Vagina (tissue), 2 donors: ENCODE measurements around the gene ACTL8. TPM values are rescaled to one million over a fixed set of nuclear protein-coding genes. Genes with fewer than 3 reads are reported as not detected.

Experiments
- DNase-seq, 2 donors: peaks; one replicate each; pipeline ENCODE4 v3.0.0-alpha.2; 2017; ENCODE audit errors: extremely low spot score in 2 of 2
- H3K27ac ChIP-seq: fragments of 200-600 bp; sonication (generic); one replicate; pipeline ENCODE4 v1.5.1; 2019
- H3K27me3 ChIP-seq: fragments of 200-600 bp; sonication (generic); one replicate; pipeline ENCODE4 v1.5.1; 2019
- H3K36me3 ChIP-seq, 2 donors: fragments of 200-600 bp; sonication (generic); one replicate each; pipeline ENCODE4 v1.5.1; 2017 to 2019
- H3K4me1 ChIP-seq: fragments of 200-600 bp; sonication (generic); one replicate; pipeline ENCODE4 v1.5.1; 2019
- H3K4me3 ChIP-seq, 2 donors: fragments of 200-600 bp; sonication (generic); 1 replicate in 1 of 2; 2 replicates in 1 of 2; pipeline ENCODE4 v1.5.1; 2016 to 2019
- H3K9me3 ChIP-seq: fragments of 200-600 bp; sonication (generic); one replicate; pipeline ENCODE4 v1.5.1; 2019
- POLR2A ChIP-seq, 2 donors: fragments of 450-650 bp; IDR thresholded peaks; one replicate each; pipeline ENCODE4 v1.6.1; 2017; ENCODE audit warnings: antibody characterized with exemption in 2 of 2, mild to moderate bottlenecking in 2 of 2, moderate library complexity in 2 of 2
- POLR2AphosphoS5 ChIP-seq, 2 donors: sonication (generic); formaldehyde crosslinking; IDR thresholded peaks; one replicate each; pipeline ENCODE4 v1.9.0; 2017; ENCODE audit warnings: antibody characterized with exemption in 2 of 2, mild to moderate bottlenecking in 2 of 2, low read depth in 1 of 2; ENCODE audit not compliant: insufficient read depth in 1 of 2
- intact Hi-C: fragments of 100-400 bp; cut with DNase I; formaldehyde crosslinking; loops from one replicate; pipeline ENCODE4 v1.15.1; 2023
- total RNA-seq: library from RNA; depleted of rRNA; stranded (reverse); fragments of >200 nt; gene quantifications from one replicate; pipeline ENCODE4 v1.2.3, GENCODE V29; 2016
- TF ChIP-seq, protein P1 (sequence below), 3 experiments: fragments of 450-650 bp in 2 of 3; fragments of 200-600 bp in 1 of 3; sonication (generic) in 1 of 3; IDR thresholded peaks; one replicate each; pipeline ENCODE4 v1.5.1; 2017 to 2019; ENCODE audit warnings: antibody characterized with exemption in 3 of 3, mild to moderate bottlenecking in 2 of 3, moderate library complexity in 2 of 3

The ACTL8 gene
- total RNA-seq, 1 donor from 2014 or later = not detected

DNA sequence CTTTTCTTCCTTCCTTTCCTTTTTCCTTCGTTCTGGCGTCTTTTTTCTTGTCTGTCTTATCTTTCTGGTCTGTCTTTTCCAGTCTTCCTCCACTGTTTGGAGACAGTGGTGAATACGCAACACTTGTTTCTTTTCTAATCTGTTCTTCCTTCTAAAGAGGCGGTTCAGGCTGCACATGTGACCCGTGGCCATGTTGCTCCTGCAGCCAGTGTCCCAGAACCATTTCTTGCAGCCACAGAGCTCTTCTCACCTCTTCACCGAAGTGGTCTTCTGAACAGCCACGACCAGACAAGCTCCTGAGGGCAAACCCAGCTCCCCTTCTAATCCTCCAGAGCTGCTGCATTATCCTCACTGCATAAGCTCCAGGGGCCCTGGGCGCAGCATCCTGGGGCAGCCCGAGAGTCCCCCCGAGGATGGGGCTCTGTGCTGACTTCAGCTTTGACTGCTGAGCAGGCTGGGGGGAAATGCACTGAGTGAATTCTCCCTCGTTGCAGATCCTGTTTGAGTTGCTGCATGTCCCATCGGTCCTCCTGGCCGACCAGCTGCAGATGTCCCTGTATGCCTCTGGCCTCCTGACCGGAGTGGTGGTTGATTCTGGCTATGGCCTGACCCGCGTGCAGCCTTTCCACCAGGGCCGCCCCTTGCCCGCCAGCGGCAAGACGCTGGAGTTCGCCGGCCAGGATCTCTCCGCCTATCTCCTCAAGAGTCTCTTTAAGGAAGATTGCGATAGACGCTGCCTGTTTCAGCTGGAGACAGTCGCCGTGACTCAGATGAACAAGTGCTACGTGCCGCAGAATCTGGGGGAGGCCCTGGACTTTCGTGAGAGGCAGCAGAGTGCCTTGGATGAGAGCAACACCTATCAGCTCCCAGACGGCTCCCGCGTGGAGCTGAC is 70.4 kb downstream of the ACTL8 start:
- no peak overlapping the region for H3K27ac ChIP-seq
- H3K27me3 ChIP-seq = no peaks in the 10 kb centered on the region
- intact Hi-C loops = loop anchor here (10.0 kb wide), 1 partner anchor 331 kb away; no protein-coding TSS in a partner anchor
- TF ChIP-seq, protein P1, sequence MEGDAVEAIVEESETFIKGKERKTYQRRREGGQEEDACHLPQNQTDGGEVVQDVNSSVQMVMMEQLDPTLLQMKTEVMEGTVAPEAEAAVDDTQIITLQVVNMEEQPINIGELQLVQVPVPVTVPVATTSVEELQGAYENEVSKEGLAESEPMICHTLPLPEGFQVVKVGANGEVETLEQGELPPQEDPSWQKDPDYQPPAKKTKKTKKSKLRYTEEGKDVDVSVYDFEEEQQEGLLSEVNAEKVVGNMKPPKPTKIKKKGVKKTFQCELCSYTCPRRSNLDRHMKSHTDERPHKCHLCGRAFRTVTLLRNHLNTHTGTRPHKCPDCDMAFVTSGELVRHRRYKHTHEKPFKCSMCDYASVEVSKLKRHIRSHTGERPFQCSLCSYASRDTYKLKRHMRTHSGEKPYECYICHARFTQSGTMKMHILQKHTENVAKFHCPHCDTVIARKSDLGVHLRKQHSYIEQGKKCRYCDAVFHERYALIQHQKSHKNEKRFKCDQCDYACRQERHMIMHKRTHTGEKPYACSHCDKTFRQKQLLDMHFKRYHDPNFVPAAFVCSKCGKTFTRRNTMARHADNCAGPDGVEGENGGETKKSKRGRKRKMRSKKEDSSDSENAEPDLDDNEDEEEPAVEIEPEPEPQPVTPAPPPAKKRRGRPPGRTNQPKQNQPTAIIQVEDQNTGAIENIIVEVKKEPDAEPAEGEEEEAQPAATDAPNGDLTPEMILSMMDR (IDR thresholded peaks at IDR 0.05) = no peak
- TF ChIP-seq POLR2AphosphoS5 (IDR thresholded peaks at IDR 0.05; ENCODE audit: insufficient read depth in 1 of 2, low read depth in 1 of 2) = no peak
- no peak for TF ChIP-seq POLR2A (IDR thresholded peaks at IDR 0.05)
- H3K36me3 ChIP-seq = no peaks in the 10 kb centered on the region
- no peaks in the 10 kb centered on the region for H3K9me3 ChIP-seq
- H3K4me3 ChIP-seq = no peak overlapping the region
- DNase-seq = peak in 1 of 2 donors; percentile 89
- H3K4me1 ChIP-seq = no peaks in the 10 kb centered on the region

DNA sequence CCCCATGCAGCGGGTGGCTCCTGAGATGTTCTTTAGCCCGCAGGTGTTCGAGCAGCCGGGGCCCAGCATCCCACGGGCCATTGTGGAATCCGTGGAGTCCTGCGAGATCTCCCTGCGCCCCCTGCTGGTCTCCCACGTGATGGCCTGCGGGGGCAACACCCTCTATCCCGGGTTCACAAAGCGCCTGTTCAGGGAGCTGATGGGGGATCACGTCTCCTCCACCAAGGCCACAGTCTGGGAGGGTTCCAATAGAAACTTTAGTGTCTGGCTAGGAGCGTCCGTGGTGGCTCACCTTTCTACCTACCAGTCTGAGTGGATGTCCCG is 71.0 kb downstream of the ACTL8 start:
- H3K4me1 ChIP-seq = no peaks in the 10 kb centered on the region
- no peaks in the 10 kb centered on the region for H3K9me3 ChIP-seq
- H3K36me3 ChIP-seq = no peaks in the 10 kb centered on the region
- no peak overlapping the region for H3K4me3 ChIP-seq
- no peak overlapping the region for H3K27ac ChIP-seq
- no peak for TF ChIP-seq POLR2A (IDR thresholded peaks at IDR 0.05)
- TF ChIP-seq POLR2AphosphoS5 (IDR thresholded peaks at IDR 0.05; ENCODE audit: insufficient read depth in 1 of 2, low read depth in 1 of 2) = no peak
- TF ChIP-seq, protein P1 (IDR thresholded peaks at IDR 0.05) = no peak
- peak in 1 of 2 donors; percentile 87 for DNase-seq
- intact Hi-C loops = loop anchor here (10.0 kb wide), 1 partner anchor 331 kb away; no protein-coding TSS in a partner anchor
- no peaks in the 10 kb centered on the region for H3K27me3 ChIP-seq

DNA sequence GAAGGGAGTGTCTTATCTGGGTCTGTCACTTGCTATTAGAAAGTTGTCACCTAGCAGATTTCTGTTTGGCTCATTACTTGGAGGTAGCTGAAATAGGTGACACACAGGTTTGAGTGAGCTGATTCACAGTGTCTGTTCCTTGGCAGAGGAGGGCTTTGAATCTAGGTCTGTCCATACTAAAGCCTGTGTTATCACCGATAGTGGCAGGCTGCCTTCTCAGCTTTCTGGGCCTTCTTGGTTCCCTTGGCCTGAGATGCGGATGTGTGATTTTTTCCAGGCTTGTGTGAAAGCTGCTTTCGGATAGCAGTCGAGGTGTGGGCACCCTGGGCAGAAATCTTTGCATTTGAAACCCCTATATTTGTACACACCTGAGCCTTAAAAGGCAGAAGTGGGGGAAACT is 73.9 kb downstream of the ACTL8 start:
- intact Hi-C loops = loop anchor here (10.0 kb wide), 1 partner anchor 334 kb away; no protein-coding TSS in a partner anchor
- no peak overlapping the region for H3K27ac ChIP-seq
- no peaks in the 10 kb centered on the region for H3K4me1 ChIP-seq
- H3K27me3 ChIP-seq = no peaks in the 10 kb centered on the region
- no peak for DNase-seq
- no peak overlapping the region for H3K4me3 ChIP-seq
- H3K9me3 ChIP-seq = no peaks in the 10 kb centered on the region
- TF ChIP-seq, protein P1 (IDR thresholded peaks at IDR 0.05) = no peak
- TF ChIP-seq POLR2AphosphoS5 (IDR thresholded peaks at IDR 0.05; ENCODE audit: insufficient read depth in 1 of 2, low read depth in 1 of 2) = no peak
- no peak for TF ChIP-seq POLR2A (IDR thresholded peaks at IDR 0.05)
- H3K36me3 ChIP-seq = no peaks in the 10 kb centered on the region

DNA sequence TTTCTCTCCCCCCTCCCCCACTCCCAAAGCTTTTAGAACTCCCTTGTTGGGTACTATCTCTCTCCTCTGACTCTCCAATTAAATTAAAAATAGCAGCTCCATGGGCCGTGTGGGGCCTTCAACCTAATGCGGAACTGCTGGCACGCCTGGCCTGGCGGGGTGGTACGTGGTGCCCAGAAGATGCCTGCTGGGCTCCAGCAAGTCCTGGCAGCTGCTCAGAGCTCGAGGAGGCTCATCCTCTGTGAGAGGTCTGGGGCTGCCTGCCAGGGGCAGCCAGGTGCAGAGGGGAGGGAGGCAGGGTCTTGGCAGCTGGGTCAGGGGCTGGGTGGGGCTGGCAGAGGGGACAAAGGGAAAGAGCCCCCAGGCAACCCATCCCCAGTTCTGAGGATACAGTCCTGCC is 74.4 kb downstream of the ACTL8 start:
- no peak overlapping the region for H3K27ac ChIP-seq
- H3K9me3 ChIP-seq = no peaks in the 10 kb centered on the region
- no peaks in the 10 kb centered on the region for H3K27me3 ChIP-seq
- DNase-seq = no peak
- no peak overlapping the region for H3K4me3 ChIP-seq
- intact Hi-C loops = loop anchor here (10.0 kb wide), 1 partner anchor 335 kb away; no protein-coding TSS in a partner anchor
- no peaks in the 10 kb centered on the region for H3K4me1 ChIP-seq
- no peaks in the 10 kb centered on the region for H3K36me3 ChIP-seq
- TF ChIP-seq POLR2AphosphoS5 (IDR thresholded peaks at IDR 0.05; ENCODE audit: insufficient read depth in 1 of 2, low read depth in 1 of 2) (no peak), POLR2A (IDR thresholded peaks at IDR 0.05) (no peak)
- TF ChIP-seq, protein P1 (IDR thresholded peaks at IDR 0.05) = no peak

DNA sequence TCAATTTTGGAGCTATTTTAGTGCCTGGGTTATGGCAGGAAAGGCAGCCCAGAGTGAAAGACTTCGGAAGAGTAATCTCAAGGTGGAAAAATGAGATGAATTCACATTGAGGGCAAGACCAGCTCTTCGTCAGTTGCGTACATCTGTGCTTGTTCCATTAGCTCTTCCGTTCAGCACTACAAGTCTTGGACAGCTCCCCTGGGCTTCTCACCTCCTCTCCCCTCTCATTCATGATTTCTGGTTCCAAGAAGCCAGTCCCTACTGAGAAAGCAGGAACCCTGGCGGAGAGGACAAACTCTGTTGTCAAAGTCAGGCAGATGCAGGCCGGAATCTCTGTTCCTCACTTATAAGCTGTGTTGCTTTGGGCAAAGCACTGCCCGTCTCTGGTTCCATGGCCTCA is 76.5 kb downstream of the ACTL8 start:
- no peak for TF ChIP-seq POLR2A (IDR thresholded peaks at IDR 0.05)
- TF ChIP-seq POLR2AphosphoS5 (IDR thresholded peaks at IDR 0.05; ENCODE audit: insufficient read depth in 1 of 2, low read depth in 1 of 2) = no peak
- TF ChIP-seq, protein P1 (IDR thresholded peaks at IDR 0.05) = no peak
- Histone ChIP-seq H3K4me3 (no peak overlapping the region), H3K27me3 (no peaks in the 10 kb centered on the region), H3K36me3 (no peaks in the 10 kb centered on the region), H3K27ac (no peak overlapping the region), H3K4me1 (no peaks in the 10 kb centered on the region), H3K9me3 (no peaks in the 10 kb centered on the region)
- intact Hi-C loops = no loop called here
- no peak for DNase-seq
